ENCODE results near the gene DNAJC18.
"Not testable (repeated sequence)": the region's sequence is repeated elsewhere in the genome, so short reads cannot be mapped to it uniquely, and the experiment has no call there.

Gene DNAJC18

GRCh38 chr5:139386956-139387355 lies 52.4 kb downstream of the DNAJC18 start:
- DNase-seq (ENCODE audit: low read depth), result not testable (repeated sequence)

- no peak for DNase-seq (ENCODE audit: low read depth)
These were observed 53.3 kb downstream of the DNAJC18 start for GRCh38 chr5:139386050-139386438.

GRCh38 chr5:139385061-139386049 lies 54.0 kb downstream of the DNAJC18 start:
- DNase-seq (ENCODE audit: low read depth), result no peak

- DNase-seq (ENCODE audit: low read depth), result no peak
These were observed 54.7 kb downstream of the DNAJC18 start for GRCh38 chr5:139384591-139385051.

- DNase-seq (ENCODE audit: low read depth), result no peak
These were observed 55.2 kb downstream of the DNAJC18 start for GRCh38 chr5:139383993-139384590.

DNA sequence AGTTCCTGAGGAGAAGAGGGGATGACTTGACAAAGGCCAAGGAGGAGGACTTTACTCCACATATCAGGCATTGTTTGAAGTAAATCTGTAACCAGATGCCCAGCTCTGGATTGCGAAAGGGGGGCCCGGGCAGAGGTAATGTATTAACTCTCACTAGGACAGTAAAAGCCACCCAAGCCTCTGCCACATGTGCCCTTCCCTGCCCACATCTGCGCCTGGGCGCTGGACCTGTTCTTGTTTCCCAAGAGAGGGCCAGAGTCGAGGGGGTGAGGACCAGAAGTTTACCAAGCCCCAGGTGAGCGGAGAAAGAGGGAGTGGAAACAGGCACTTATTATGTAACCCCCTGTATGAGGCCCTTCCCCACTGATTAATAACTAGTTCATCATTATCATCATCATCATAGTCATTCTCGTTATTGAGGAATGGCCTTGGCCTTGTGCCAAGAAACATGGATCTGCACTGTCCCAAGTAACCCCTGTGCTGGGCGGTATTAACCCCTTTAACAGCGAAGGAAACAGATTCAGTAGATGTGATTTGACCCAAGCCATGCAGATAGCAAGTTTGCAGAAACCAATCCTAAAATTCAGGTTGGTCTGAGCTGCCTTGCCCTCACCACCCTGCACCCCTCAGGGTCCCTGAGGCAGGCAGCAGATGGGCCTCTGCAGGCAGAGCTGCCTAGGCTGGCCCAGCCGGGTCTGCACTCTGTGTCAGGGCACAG lies 55.9 kb downstream of the DNAJC18 start, which contains the start of gene SLC23A1:
Gene SLC23A1 (minus strand): TSS at position 23 of the 718 bp plus-strand sequence. CDS start 44 bp downstream, outside the sequence.
- no peak for DNase-seq (ENCODE audit: low read depth)

GRCh38 chr5:139382807-139383206 lies 56.5 kb downstream of the DNAJC18 start:
- DNase-seq (ENCODE audit: low read depth), result no peak

DNA sequence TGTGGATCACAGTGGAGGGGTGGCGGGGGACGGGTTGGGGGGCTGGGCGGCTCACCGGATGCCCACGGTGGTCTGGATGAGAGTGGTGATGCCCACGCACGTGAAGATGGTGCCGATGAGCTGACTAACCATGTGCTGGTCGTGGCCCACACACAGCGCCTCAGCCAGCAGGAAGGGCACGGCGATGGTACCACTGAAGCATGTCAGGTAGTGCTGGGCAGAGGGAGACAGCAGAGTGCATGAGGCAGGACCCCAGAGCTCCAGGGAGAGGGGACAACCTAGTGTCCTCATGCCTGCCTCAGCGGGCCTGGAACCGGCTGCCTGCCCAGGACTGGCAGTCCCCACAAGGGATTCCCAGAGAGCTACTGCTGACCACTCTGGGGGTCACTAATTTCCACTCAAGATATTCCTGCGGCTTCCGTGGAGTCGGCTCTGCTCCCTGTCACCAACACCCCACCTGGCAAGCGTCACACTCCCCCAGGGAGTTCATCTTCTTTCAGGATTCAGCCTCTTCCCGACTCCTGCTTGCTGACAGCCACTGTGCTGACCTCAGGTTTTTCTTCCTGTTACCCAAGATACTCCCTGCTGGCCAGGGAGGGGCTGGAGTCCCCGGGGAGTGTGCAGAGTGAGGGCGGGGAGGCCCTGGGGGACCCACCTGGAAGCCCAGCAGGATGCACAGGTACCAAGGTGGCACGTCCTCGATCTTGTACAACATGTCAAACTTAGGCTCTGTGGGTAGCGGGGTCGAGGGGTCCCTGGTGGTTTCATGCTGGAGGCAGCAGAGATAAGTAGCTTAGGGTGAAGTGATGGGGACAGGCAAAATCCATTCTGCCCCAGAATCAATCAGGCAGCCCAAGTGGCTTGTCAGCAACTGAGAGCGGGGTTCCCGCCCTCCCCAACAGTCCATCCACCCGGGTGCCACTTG lies 57.2 kb downstream of the DNAJC18 start:
- no peak for DNase-seq (ENCODE audit: low read depth)

DNA sequence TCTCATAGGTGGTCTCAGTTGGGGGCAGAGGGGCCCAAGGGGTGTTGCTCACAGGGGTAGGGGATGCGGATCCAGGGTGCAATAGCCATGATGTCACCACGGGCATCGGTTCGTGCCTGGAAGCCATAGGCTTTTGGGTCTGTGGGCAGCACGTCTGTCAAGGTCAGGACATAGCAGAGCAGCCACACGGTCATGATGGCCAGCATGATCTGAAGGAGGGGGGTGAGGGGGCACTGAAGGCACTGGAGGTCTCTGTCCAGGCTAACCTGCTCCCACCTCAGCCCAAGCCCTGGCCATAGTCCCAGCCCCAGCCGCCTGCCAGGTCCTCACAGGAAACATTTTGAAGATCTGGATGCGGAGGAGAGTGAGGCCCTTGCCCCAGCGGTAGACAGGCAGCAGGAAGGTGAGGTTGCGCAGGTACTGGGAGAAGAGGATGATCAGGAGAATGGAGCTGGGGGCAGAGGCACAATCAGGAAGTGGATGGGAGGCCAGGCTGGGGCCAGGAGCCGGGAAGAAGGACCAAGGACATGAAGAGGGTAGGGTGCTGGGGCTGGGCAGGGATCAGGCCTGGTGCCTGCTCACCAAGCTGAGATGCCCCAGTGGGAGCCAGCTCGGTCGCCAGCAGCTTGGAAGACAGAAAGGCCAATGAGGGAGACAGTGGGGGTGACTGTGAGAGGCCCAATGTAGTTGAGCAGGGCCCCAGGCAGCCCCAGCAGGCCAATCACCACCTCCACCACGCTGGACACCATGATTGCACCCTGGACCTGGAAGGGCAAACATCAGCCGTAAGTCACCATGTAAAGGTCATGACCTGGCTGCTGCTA lies 59.5 kb downstream of the DNAJC18 start:
- DNase-seq (ENCODE audit: low read depth), result no peak

DNA sequence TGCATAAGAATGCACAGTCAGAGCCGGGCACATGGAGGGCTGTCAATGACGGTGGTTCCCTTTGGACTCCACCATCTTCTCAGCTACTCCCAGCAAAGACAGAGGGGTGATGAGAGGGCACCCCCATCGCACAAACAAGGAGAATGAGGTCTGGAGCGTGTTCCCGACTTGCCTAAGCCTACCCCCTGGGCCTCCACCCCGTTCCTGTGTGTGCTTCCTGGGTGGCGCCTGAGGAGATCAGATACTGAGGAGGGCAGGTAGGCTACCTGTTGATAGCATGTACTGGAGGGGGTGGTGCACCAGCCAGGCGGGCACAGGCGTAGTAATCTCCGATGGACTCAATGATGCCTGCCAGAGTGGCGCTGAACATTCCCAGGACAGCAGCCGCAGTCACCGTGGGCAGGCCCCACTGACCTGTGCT lies 60.4 kb downstream of the DNAJC18 start:
- DNase-seq (ENCODE audit: low read depth), result no peak

GRCh38 chr5:139378101-139378825 lies 61.1 kb downstream of the DNAJC18 start:
- no peak for DNase-seq (ENCODE audit: low read depth)

- no peak for DNase-seq (ENCODE audit: low read depth)
These were observed 62.1 kb downstream of the DNAJC18 start for GRCh38 chr5:139377226-139377625.

DNA sequence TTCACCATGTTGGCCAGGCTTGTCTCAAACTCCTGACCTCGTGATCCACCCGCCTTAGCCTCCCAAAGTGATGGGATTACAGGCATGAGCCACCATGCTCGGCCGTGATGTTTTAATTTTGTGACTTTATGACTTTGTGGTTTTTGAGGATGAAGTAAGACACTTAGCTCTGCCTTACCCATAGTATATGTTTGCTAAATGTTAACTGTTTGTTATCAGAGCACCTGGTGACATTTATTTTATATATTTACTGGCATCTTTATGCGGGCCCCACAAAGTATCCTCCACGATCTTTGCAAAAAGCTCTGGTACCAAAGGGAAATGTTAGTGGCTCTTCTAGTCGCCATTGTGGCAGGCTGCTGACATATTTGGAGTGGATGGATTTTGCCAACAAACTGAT lies 63.0 kb downstream of the DNAJC18 start:
- DNase-seq (ENCODE audit: low read depth), result no peak

- no peak for DNase-seq (ENCODE audit: low read depth)
These were observed 64.4 kb downstream of the DNAJC18 start for GRCh38 chr5:139374909-139375308.

- DNase-seq (ENCODE audit: low read depth), result no peak
These were observed 67.6 kb downstream of the DNAJC18 start for GRCh38 chr5:139371482-139372435.

DNA sequence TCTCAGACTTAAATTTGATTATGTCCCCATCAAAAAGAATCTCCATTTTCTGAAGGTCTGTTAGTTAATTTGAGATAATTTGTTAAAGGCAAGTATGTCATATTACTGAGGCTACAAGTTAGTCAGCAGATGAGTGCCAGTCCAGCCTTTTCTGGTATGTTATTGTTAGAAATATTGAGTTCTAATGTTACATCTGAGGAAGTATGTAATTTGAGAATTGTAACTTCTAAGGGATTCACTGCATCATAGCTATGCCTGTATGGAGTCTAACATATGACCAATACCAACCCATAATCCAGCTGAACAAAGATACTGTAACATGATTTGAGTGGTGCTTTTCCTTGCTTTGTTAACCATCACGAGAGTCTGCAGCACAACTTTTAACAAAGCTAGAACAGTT lies 70.1 kb downstream of the DNAJC18 start:
- DNase-seq (ENCODE audit: low read depth), result no peak

GRCh38 chr5:139368613-139369012 lies 70.7 kb downstream of the DNAJC18 start:
- DNase-seq (ENCODE audit: low read depth), result no peak

- DNase-seq (ENCODE audit: low read depth), result no peak
These were observed 74.9 kb downstream of the DNAJC18 start for GRCh38 chr5:139364466-139364865.

- no peak for DNase-seq (ENCODE audit: low read depth)
These were observed 75.4 kb downstream of the DNAJC18 start for GRCh38 chr5:139363937-139364336.

Measured in stimulated activated CD8-positive, alpha-beta memory T cell treated with anti-CD3 and anti-CD28 coated beads, Interleukin-12 subunit alpha, Interleukin-12 subunit beta, amount 100 ng/mL, for 1 hour (primary cell).